Measurements from ENCODE around the gene CAMTA1.

Gene CAMTA1

DNA sequence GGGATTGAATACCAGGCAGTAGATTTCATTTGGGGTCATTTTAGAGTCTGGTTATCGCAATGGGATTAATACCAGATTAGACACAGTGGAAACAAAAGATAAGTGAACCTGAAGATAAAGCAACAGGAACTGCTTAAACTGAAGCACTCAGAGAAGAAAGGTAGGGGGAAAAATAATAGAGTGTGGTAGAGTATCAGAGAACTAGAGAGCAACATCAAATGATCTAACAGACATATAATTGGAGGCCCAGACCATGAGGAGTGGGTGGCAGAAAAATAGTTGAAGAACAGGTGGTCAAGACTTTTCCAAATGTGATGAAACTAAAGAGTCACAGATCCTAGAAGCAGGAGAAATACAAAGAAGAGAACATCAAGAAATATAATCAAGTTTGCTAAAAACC, 484.3 kb downstream of the CAMTA1 start:
- no peak for DNase-seq

GRCh38 chr1:7274256-7274655, 489.0 kb downstream of the CAMTA1 start:
- no peak for DNase-seq

GRCh38 chr1:7278045-7278444, 492.8 kb downstream of the CAMTA1 start:
- DNase-seq: no peak

- no peak for DNase-seq
Observed at GRCh38 chr1:7278827-7279765, 493.8 kb downstream of the CAMTA1 start.

GRCh38 chr1:7279769-7280168, 494.5 kb downstream of the CAMTA1 start:
- no peak for DNase-seq

DNA sequence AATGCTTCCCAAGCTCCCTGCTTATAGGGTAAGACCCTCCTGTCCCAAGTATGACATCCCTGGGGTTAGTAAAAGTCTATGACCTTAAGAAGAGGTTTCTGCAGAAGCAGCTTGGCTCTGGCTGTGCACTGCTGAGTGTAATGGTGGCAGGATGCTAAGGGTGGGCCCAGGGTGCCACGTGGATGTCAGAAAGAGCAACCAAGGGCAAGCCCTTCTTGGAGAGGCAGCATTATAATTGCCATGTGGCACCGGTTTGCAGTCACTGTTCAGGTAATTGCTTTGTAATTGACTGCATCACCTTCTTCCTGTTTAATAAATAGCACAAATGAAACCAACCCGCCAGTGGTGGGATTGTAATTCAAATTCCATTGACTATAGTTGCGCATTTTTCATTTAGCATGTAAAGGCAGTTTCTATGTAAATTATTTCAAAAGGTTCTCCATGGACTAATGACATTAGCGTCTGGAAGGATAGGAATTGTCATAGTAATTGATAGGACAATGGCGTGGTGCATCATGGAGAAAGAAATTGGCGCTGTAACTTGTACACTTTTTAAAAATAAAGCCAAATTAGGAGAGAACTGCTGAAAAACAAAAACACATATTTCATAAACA, 495.2 kb downstream of the CAMTA1 start:
- DNase-seq: no peak

DNA sequence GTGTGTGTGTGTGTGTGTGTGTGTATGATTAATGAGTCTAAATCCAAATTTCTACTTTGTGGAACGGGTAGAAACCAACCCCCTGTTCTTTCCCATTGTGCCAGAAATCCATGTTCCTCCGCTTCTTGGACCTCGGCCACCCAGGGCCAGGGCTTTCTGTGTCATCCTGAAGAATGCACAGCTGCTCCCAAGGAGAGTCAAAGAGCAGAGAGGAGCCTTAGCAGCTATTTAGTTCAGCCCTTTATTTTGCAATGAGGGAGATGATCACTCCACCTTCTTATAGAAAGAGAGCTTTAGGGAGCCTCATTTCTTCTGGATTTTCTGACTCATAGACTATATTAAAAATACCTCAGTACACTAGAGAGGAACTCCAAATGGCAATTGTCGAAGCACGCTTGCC, 496.6 kb downstream of the CAMTA1 start:
- DNase-seq: no peak

DNA sequence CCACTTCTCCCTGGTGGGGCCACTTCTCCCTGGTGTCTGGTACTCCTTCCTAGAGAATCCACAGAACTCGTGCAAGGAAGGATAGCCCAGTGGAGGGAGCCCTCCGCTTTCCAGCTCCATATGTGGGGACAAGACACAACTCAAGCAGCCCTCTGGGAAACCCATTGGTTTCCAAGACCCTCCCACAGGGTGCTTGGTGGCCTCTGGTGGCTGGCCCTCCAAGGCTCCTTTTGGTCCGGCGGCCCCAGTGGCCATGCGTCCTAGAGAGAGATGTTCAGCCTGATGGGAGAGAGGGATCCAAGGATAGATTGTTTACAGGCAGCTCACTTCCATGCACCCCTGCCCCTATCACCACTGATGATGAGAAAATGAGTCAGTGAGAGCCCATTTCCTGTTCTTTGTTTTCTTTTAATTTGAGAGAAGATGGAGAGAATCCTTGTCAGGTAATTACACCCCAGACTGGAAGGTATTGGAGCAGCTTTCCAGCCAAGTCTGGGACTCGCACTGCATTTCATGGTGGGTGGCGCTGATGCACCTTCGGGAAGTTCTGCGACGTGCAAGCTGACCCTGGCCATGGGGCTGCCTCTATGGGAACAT, 499.7 kb downstream of the CAMTA1 start:
- no peak for DNase-seq

DNA sequence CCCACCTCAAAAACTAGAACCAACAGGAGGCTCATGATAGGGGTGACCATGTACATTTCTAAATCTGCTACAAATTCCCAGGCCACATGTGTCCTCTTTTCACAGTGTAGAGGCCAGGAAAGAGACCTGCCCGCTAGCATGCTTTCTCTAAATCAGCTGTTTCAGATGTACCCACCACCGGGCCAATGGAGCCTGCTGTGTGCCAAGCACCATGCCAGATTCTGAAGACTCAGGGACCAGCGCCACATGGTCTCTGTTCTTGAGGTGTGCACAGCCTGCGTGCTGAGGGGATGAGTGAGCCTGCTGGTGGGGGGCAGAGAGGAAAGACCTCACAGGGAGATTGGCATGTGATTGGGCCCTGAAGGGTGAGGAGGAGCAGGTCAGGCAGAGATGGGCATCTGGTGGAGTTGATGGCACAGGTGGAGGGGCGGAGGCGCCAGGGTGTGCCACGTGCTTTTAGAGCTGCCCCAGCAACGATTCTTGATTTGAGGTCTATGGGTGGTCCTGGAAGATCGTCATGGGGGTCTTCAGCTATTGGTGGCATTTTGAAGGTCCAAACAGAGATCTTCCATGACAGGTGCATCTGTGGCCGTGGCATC, 500.7 kb downstream of the CAMTA1 start:
- no peak for DNase-seq

GRCh38 chr1:7287013-7287412, 501.8 kb downstream of the CAMTA1 start:
- DNase-seq: no peak

GRCh38 chr1:7288992-7289391, 503.7 kb downstream of the CAMTA1 start:
- no peak for DNase-seq

- DNase-seq: no peak
Observed at GRCh38 chr1:7289694-7290093, 504.4 kb downstream of the CAMTA1 start.

GRCh38 chr1:7290971-7291970, 506.0 kb downstream of the CAMTA1 start:
- DNase-seq: no peak

- no peak for DNase-seq
Observed at GRCh38 chr1:7292036-7292681, 506.9 kb downstream of the CAMTA1 start.

GRCh38 chr1:7292714-7293419, 507.6 kb downstream of the CAMTA1 start:
- no peak for DNase-seq

DNA sequence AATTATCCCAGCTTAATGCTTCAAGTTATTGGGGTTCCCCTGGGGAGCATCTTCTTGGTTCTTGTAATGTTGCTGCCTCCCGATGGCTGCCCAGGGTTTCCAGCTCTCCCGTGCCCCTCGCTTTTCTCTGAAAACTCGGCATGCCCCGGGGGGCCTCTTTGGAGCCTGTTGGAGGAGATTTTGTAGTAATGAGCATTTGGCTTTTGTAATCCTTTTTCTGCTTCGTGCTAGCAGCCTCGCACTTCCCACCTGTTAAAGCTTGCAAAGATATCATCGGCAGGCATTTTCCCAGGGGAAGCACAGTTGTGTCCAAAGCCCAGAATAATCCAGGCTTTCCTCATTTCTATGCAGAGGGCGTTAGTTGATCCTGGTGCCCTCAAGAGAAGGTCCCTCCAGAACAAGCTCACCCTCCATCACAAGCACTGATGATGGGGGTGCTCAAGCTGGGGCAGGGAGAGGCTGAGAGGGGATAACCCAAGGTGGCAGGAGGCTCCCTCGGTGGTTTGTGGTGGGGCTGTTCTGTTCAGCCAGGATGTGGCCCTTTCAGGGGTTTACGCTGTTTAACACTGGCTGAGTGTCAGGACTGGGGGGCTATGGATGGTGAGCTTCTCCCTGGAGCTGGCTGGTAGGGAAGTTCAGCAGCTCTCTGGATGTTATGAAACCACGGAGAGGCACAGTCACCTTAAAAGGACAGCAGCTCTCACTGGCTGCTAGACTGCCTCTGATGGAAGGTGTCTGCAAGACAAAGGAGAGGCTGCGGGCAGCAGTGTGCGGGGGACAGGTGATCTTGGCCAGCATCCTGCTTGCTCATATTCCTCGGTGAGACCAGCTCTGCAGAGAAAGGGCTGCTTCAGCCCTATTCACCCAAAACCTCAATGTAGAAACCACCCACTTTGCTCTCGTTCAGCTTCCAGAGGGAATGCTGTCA, 508.7 kb downstream of the CAMTA1 start:
- no peak for DNase-seq

GRCh38 chr1:7294636-7295035, 509.4 kb downstream of the CAMTA1 start:
- no peak for DNase-seq

DNA sequence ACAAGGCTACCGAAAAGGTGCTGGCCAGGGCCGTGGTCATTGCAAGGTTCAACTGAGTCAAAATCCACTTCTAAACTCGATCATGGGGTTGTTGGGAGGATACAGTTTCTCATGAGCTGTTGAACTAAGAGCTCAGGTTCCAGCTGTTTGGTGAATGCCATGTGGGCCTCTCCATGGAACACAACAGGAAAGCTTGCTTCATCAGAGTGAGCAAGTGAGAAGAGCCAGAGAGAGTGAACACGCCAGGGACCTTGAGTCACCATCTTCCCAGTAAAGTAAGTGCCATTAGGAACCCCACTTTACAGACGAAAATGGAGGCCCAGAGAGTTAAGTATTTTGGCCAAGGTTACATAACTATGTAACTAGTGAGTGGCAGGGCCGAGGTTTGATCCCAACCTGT, 510.7 kb downstream of the CAMTA1 start:
- DNase-seq: no peak

- DNase-seq: no peak
Observed at GRCh38 chr1:7296968-7297367, 511.7 kb downstream of the CAMTA1 start.

DNA sequence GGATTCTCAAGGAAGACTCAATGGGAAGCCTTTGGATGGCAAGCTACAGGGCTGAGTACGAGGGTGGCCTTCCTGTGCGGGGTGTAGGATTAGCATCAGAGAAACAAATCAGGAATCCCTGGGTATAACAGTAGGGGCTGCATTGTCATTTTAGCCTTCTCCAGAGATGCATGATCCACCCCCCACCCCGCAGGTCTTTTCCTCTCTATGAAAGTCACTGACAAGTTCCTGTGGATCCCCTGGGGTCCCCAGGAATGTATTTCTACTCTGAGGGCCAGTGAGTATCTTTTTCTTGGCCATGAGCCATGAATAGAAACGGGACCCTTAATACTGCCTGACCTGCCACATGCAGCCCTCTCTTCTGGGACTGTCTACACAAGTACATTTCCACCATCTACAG, 512.9 kb downstream of the CAMTA1 start:
- no peak for DNase-seq
